Osteoblast (primary cell): ENCODE measurements around the gene CLPX. TPM values are rescaled to one million over a fixed set of nuclear protein-coding genes. Genes with fewer than 3 reads are reported as not detected.

Experiments
- DNase-seq: peaks from one replicate; pipeline ENCODE4 v3.0.0; 2011; ENCODE audit warnings: low spot score, mixed read lengths; ENCODE audit not compliant: insufficient read length; ENCODE audit errors: missing footprints
- H2AFZ ChIP-seq: 2 replicates; pipeline ENCODE4 v1.6.0; 2011; ENCODE audit warnings: mild to moderate bottlenecking, low read length
- H3K27ac ChIP-seq: 2 replicates; pipeline ENCODE4 v1.5.1; 2011; ENCODE audit warnings: mild to moderate bottlenecking, low read depth, low read length, moderate library complexity
- H3K27me3 ChIP-seq: 2 replicates; pipeline ENCODE4 v1.6.0; 2012; ENCODE audit warnings: mild to moderate bottlenecking, control low read depth, inconsistent platforms, low read length, moderate library complexity; ENCODE audit not compliant: insufficient read depth
- H3K36me3 ChIP-seq: 2 replicates; pipeline ENCODE4 v1.5.1; 2011; ENCODE audit warnings: mild to moderate bottlenecking, low read length, control low read depth, moderate library complexity; ENCODE audit not compliant: insufficient read depth
- H3K4me1 ChIP-seq: 2 replicates; pipeline ENCODE4 v1.5.1; 2011; ENCODE audit warnings: mild to moderate bottlenecking, low read length, control low read depth, moderate library complexity; ENCODE audit not compliant: insufficient read depth
- H3K4me2 ChIP-seq: 2 replicates; pipeline ENCODE4 v1.6.0; 2011; ENCODE audit warnings: mild to moderate bottlenecking, low read length; ENCODE audit not compliant: insufficient read depth
- H3K4me3 ChIP-seq: fragments of 200-600 bp; sonication (generic); 3 replicates; pipeline ENCODE4 v1.5.1; 2012; ENCODE audit warnings: mild to moderate bottlenecking, low read length, inconsistent platforms; ENCODE audit not compliant: insufficient read depth
- H3K79me2 ChIP-seq: 2 replicates; pipeline ENCODE4 v1.6.0; 2012; ENCODE audit warnings: mild to moderate bottlenecking, low read length, control low read depth, inconsistent platforms; ENCODE audit not compliant: insufficient read depth
- H3K9me3 ChIP-seq: 2 replicates; pipeline ENCODE4 v1.5.1; 2011; ENCODE audit warnings: low read depth, low read length, control low read depth
- H4K20me1 ChIP-seq: 2 replicates; pipeline ENCODE4 v1.6.0; 2012; ENCODE audit warnings: mild to moderate bottlenecking, low read length, control low read depth; ENCODE audit not compliant: insufficient read depth
- CTCF ChIP-seq: IDR thresholded peaks from 2 replicates; pipeline ENCODE4 v1.5.1; 2011; ENCODE audit warnings: mild to moderate bottlenecking, low read depth, low read length, moderate library complexity; ENCODE audit errors: extremely low read depth
- total RNA-seq: library from RNA; depleted of rRNA; stranded (reverse); fragments of >200 nt; gene quantifications from 2 replicates; pipeline ENCODE4 v1.2.3, GENCODE V29; 2012

The CLPX gene
- total RNA-seq, 1 donor, result 46.7 TPM

- no peaks in the 10 kb centered on the region for H3K79me2 ChIP-seq
These were observed 28.1 kb upstream of the CLPX start for GRCh38 chr15:65213241-65213640.

GRCh38 chr15:65212097-65212496, 27.0 kb upstream of the CLPX start:
- Histone ChIP-seq H3K36me3 (no peaks in the 10 kb centered on the region), H3K79me2 (no peaks in the 10 kb centered on the region), H3K4me1 (no peaks in the 10 kb centered on the region), H2AFZ (no peak overlapping the region), H4K20me1 (no peaks in the 10 kb centered on the region), H3K27me3 (peaks cover 8% of the 10 kb centered on the region), H3K9me3 (no peaks in the 10 kb centered on the region), H3K4me3 (no peak overlapping the region), H3K27ac (no peak overlapping the region), H3K4me2 (no peak overlapping the region)
- DNase-seq, result peak; percentile 85
- TF ChIP-seq CTCF, result peak; percentile 38

More at GRCh38 chr15:65213241-65213640, 28.1 kb upstream of the CLPX start:
- no peak for DNase-seq
- H3K4me1 ChIP-seq, result no peaks in the 10 kb centered on the region
- TF ChIP-seq CTCF, result no peak
- no peaks in the 10 kb centered on the region for H3K36me3 ChIP-seq
- H3K27me3 ChIP-seq, result peaks cover 2% of the 10 kb centered on the region
- H3K27ac ChIP-seq, result no peak overlapping the region
- no peaks in the 10 kb centered on the region for H3K9me3 ChIP-seq
- H3K4me2 ChIP-seq, result no peak overlapping the region
- H4K20me1 ChIP-seq, result no peaks in the 10 kb centered on the region
- no peak overlapping the region for H2AFZ ChIP-seq
- no peak overlapping the region for H3K4me3 ChIP-seq

- no peak for TF ChIP-seq CTCF
- H3K4me3 ChIP-seq, result no peak overlapping the region
- H3K9me3 ChIP-seq, result no peaks in the 10 kb centered on the region
- H3K27ac ChIP-seq, result no peak overlapping the region
- H2AFZ ChIP-seq, result no peak overlapping the region
- no peaks in the 10 kb centered on the region for H4K20me1 ChIP-seq
- no peaks in the 10 kb centered on the region for H3K79me2 ChIP-seq
- no peaks in the 10 kb centered on the region for H3K36me3 ChIP-seq
- no peak overlapping the region for H3K4me2 ChIP-seq
- peak; percentile 57 for DNase-seq
- no peaks in the 10 kb centered on the region for H3K4me1 ChIP-seq
- peaks cover 8% of the 10 kb centered on the region for H3K27me3 ChIP-seq
These were observed 26.4 kb upstream of the CLPX start for GRCh38 chr15:65211482-65211982.

DNA sequence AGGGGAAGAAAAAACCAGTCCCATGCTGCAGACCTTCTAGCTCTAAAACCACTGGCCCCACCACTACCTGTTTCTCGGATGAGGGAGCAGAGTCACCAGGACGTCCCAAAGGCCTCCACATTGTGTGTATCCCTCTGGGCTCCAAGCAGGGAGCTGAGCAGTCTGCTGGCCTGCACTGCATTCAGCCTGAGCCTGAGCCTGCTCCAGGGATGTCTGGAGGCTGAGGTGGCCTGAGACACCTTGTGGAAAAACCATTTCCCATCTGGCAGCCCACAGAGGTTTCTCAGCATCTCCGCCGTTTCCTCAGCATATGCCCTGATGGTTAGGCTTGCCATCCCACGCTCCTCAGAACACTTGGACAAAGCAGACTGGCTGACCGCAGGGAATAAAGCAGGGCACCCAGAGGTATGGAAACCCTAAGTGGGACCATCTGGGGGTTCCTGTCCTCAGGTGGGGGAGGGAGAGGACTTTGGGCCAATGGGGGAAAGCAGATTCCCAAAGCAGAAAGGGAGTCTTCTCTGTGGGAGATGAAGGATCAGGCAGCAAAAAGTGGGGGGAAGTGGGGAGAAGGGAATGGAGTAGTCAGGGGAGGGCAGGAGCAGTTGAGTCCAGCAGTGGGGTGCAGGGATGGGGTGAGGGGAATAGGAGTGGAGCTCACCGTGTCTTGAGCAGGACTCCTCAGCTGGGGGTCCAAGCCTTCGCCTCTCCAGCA, 25.8 kb upstream of the CLPX start, which contains the start of gene CILP:
TSS of gene CILP (minus strand) at position 704 of the 712 bp plus-strand sequence. CDS start 1,718 bp downstream, outside the sequence.
- H3K9me3 ChIP-seq, result no peaks in the 10 kb centered on the region
- DNase-seq, result no peak
- H2AFZ ChIP-seq, result no peak within 1 kb of the TSS
- H3K36me3 ChIP-seq, result no peaks in the 10 kb centered on the region
- no peak for TF ChIP-seq CTCF
- H3K4me2 ChIP-seq, result no peak within 1 kb of the TSS
- H3K4me1 ChIP-seq, result no peaks in the 10 kb centered on the region
- H3K27me3 ChIP-seq, result peaks cover 8% of the 10 kb centered on the region
- H4K20me1 ChIP-seq, result no peaks in the 10 kb centered on the region
- H3K79me2 ChIP-seq, result no peaks in the 10 kb centered on the region
- H3K4me3 ChIP-seq, result no peak within 1 kb of the TSS
- H3K27ac ChIP-seq, result no peak within 1 kb of the TSS
